B cell (primary cell): ENCODE measurements around the gene HOXC13. TPM values are rescaled to one million over a fixed set of nuclear protein-coding genes. Genes with fewer than 3 reads are reported as not detected.

ENCODE experiments used
- ATAC-seq: fragments of 200-7000 bp; cut with Tn5 transposase; one replicate; pipeline ENCODE4 v1.10.0; 2021; ENCODE audit warnings: low read depth, mild to moderate bottlenecking, moderate number of reproducible peaks, moderate library complexity
- CTCF ChIA-PET: fragments of 350-600 bp; sonication (Branson Sonifier 250); formaldehyde crosslinking; loops from one replicate; lab custom pipeline; 2021; ENCODE audit warnings: antibody characterized with exemption, inconsistent platforms; lab: Charles Lee
- POLR2A ChIA-PET: fragments of 350-600 bp; sonication (Branson Sonifier 250); formaldehyde crosslinking; loops from one replicate; lab custom pipeline; 2021; ENCODE audit warnings: antibody characterized with exemption; lab: Charles Lee
- DNase-seq: peaks from one replicate; pipeline ENCODE4 v3.0.0; 2013
- H2AFZ ChIP-seq: 2 replicates; pipeline ENCODE4 v1.6.1; 2012; ENCODE audit warnings: mild to moderate bottlenecking, low read depth, low read length; ENCODE audit not compliant: insufficient read depth, poor library complexity, severe bottlenecking
- H3K27ac ChIP-seq, 2 donors: 1 replicate in 1 of 2; 2 replicates in 1 of 2; pipeline ENCODE4 v1.5.1; 2012 to 2013; ENCODE audit warnings: low read length in 2 of 2, mild to moderate bottlenecking in 2 of 2, moderate library complexity in 1 of 2
- H3K27me3 ChIP-seq, 4 experiments: fragments of 200-600 bp in 1 of 4; sonication (generic) in 1 of 4; replicated peaks in 1 of 4; 1 replicate in 2 of 4; 2 replicates in 2 of 4; pipeline versions ENCODE4 v1.6.1 to v1.7.0; 2013 to 2016; ENCODE audit warnings: low read length in 3 of 4, mild to moderate bottlenecking in 2 of 4, mixed read lengths in 1 of 4, moderate library complexity in 1 of 4; ENCODE audit not compliant: insufficient read depth in 4 of 4, control insufficient read depth in 3 of 4; ENCODE audit errors: control extremely low read depth in 1 of 4
- H3K36me3 ChIP-seq, 2 experiments: replicated peaks in 1 of 2; 1 replicate in 1 of 2; 2 replicates in 1 of 2; pipeline versions ENCODE4 v1.6.1 to v1.7.1; 2013; ENCODE audit warnings: low read length in 1 of 2; ENCODE audit not compliant: insufficient read depth in 2 of 2, control insufficient read depth in 1 of 2; ENCODE audit errors: control extremely low read depth in 1 of 2, extremely low read depth in 1 of 2
- H3K4me1 ChIP-seq, 2 donors: fragments of 200-600 bp in 1 of 2; sonication (generic) in 1 of 2; 1 replicate in 1 of 2; 2 replicates in 1 of 2; pipeline versions ENCODE4 v1.5.1 to v1.6.1; 2013 to 2017; ENCODE audit warnings: low read length in 2 of 2; ENCODE audit not compliant: control insufficient read depth in 2 of 2, insufficient read depth in 2 of 2
- H3K4me2 ChIP-seq: replicated peaks from 2 replicates; pipeline ENCODE3; 2012; ENCODE audit warnings: mild to moderate bottlenecking, low read depth, low read length; ENCODE audit not compliant: poor library complexity, severe bottlenecking
- H3K4me3 ChIP-seq, 5 experiments: fragments of 200-600 bp in 1 of 5; sonication (generic) in 1 of 5; 1 replicate in 3 of 5; 2 replicates in 2 of 5; pipeline versions ENCODE4 v1.5.1 to v1.7.0; 2011 to 2016; ENCODE audit warnings: low read length in 4 of 5, mild to moderate bottlenecking in 4 of 5, low read depth in 2 of 5, control low read depth in 1 of 5, moderate library complexity in 1 of 5; ENCODE audit not compliant: insufficient read depth in 1 of 5; ENCODE audit errors: control extremely low read depth in 1 of 5, extremely low read depth in 1 of 5
- H3K79me2 ChIP-seq: fragments of 200-600 bp; sonication (generic); one replicate; pipeline ENCODE4 v1.6.0; 2016; ENCODE audit warnings: low read length; ENCODE audit not compliant: control insufficient read depth, insufficient read depth
- H3K9ac ChIP-seq: fragments of 200-600 bp; sonication (generic); 2 replicates; pipeline ENCODE4 v1.6.1; 2017; ENCODE audit warnings: mild to moderate bottlenecking, low read length, moderate library complexity
- H3K9me3 ChIP-seq, 3 donors: one replicate each; pipeline versions ENCODE4 v1.6.1 to v1.7.1; 2013; ENCODE audit warnings: low read length in 2 of 3; ENCODE audit not compliant: control insufficient read depth in 2 of 3, insufficient read depth in 1 of 3; ENCODE audit errors: control extremely low read depth in 1 of 3
- H4K20me1 ChIP-seq: 2 replicates; pipeline ENCODE4 v1.6.0; 2012; ENCODE audit warnings: mild to moderate bottlenecking, low read length; ENCODE audit not compliant: insufficient read depth, control insufficient read depth, poor library complexity, severe bottlenecking
- H3K27ac Mint-ChIP-seq: one replicate; pipeline ENCODE4 v1.8.0; 2021; ENCODE audit warnings: mixed read lengths
- H3K27me3 Mint-ChIP-seq: one replicate; pipeline ENCODE4 v1.8.0; 2021; ENCODE audit warnings: mixed read lengths
- H3K4me1 Mint-ChIP-seq: one replicate; pipeline ENCODE4 v1.8.0; 2021; ENCODE audit warnings: mixed read lengths
- H3K4me3 Mint-ChIP-seq: one replicate; pipeline ENCODE4 v1.8.0; 2021; ENCODE audit warnings: mixed read lengths
- H3K9me3 Mint-ChIP-seq: one replicate; pipeline ENCODE4 v1.8.0; 2022; ENCODE audit warnings: mixed read lengths; ENCODE audit not compliant: insufficient read depth
- CTCF ChIP-seq: fragments of 200-600 bp; IDR thresholded peaks from one replicate; pipeline ENCODE4 v1.8.0; 2022; ENCODE audit warnings: antibody characterized with exemption, mild to moderate bottlenecking
- EZH2 ChIP-seq: IDR thresholded peaks from 2 replicates; pipeline ENCODE4 v1.6.1; 2012; ENCODE audit warnings: borderline replicate concordance, low read depth, mild to moderate bottlenecking, moderate library complexity, low read length; ENCODE audit not compliant: insufficient read depth, poor library complexity, severe bottlenecking
- WGBS: methylation state at CpG from one replicate; pipeline ENCODE4 v1.1.5; 2013; ENCODE audit warnings: missing lambda C conversion rate; ENCODE audit not compliant: insufficient coverage; 5-methylcytosine and 5-hydroxymethylcytosine counted together
- intact Hi-C: fragments of 100-400 bp; cut with micrococcal nuclease; formaldehyde crosslinking; loops from one replicate; pipeline ENCODE4 v1.10.0; 2022
- polyA plus RNA-seq: library from polyadenylated mRNA; depleted of rRNA; stranded (reverse); fragments of >200 nt; gene quantifications from 2 replicates; pipeline ENCODE4 v1.2.3, GENCODE V29; 2012
- total RNA-seq, 2 donors: library from RNA; stranded (reverse); fragments of 120-200 nt in 1 of 2; gene quantifications; 1 replicate in 1 of 2; 2 replicates in 1 of 2; pipeline versions ENCODE4 v1.2.3 to v1.2.4, GENCODE V29; 2013 to 2022

Gene HOXC13
- total and polyA plus RNA-seq, 2 donors (not counting 1 experiment from before 2014, with no cell fraction given): not detected

GRCh38 chr12:53978477-53979356 lies 40.1 kb downstream of the HOXC13 start:
- Mint-ChIP-seq H3K4me1 (peaks cover 15% of the 10 kb centered on the region), H3K27ac (no peak overlapping the region), H3K9me3 (no peaks in the 10 kb centered on the region), H3K27me3 (peaks cover 84% of the 10 kb centered on the region), H3K4me3 (no peak overlapping the region)
- CTCF ChIA-PET: interaction anchor here (1.3 kb wide), 1 partner anchor 236 kb away, joined by 3 read pairs; no protein-coding TSS in a partner anchor
- TF ChIP-seq EZH2: no peak
- TF ChIP-seq CTCF: no peak
- DNase-seq: no peak
- Histone ChIP-seq H3K9me3 (peaks cover 0 to 78% (median 10%) of the 10 kb centered on the region in 3 donors), H4K20me1 (no peaks in the 10 kb centered on the region), H2AFZ (no peak overlapping the region), H3K4me2 (no peak overlapping the region), H3K79me2 (no peaks in the 10 kb centered on the region), H3K36me3 (no peaks in the 10 kb centered on the region), H3K9ac (no peak overlapping the region), H3K4me1 (peaks cover 25 to 35% of the 10 kb centered on the region in 2 donors), H3K4me3 (no peak overlapping the region), H3K27me3 (peaks cover 0 to 97% (median 86%) of the 10 kb centered on the region in 4 experiments), H3K27ac (no peak overlapping the region)
- WGBS: 30% methylated on average over 5 of the region's 15 CpGs
- POLR2A ChIA-PET: no interaction called here
- no peak for ATAC-seq
- intact Hi-C loops: loop anchor here (5.0 kb wide), 1 partner anchor 34 kb away; no protein-coding TSS in a partner anchor
